HUES6 (cell line): Measurements from ENCODE around the gene PCSK6.
"Not testable (repeated sequence)": the region's sequence is repeated elsewhere in the genome, so short reads cannot be mapped to it uniquely, and the experiment has no call there.

Experiments
- H3K27ac ChIP-seq: 2 replicates; pipeline ENCODE4 v1.7.0; 2013; ENCODE audit warnings: low read depth, mild to moderate bottlenecking, low read length, inconsistent platforms
- H3K27me3 ChIP-seq: 2 replicates; pipeline ENCODE4 v1.6.1; 2013; ENCODE audit warnings: low read length; ENCODE audit not compliant: control insufficient read depth, insufficient read depth
- H3K36me3 ChIP-seq: 2 replicates; pipeline ENCODE4 v1.6.1; 2013; ENCODE audit warnings: low read length; ENCODE audit not compliant: control insufficient read depth, insufficient read depth
- H3K4me1 ChIP-seq: 2 replicates; pipeline ENCODE4 v1.6.1; 2013; ENCODE audit warnings: low read length; ENCODE audit not compliant: control insufficient read depth, insufficient read depth
- H3K4me3 ChIP-seq: 2 replicates; pipeline ENCODE4 v1.5.1; 2013; ENCODE audit warnings: low read depth, low read length
- H3K9ac ChIP-seq: one replicate; pipeline ENCODE4 v1.6.1; 2013; ENCODE audit warnings: mild to moderate bottlenecking, low read length
- H3K9me3 ChIP-seq: 2 replicates; pipeline ENCODE4 v1.6.1; 2013; ENCODE audit warnings: low read depth, low read length; ENCODE audit not compliant: control insufficient read depth, insufficient read depth

Gene PCSK6

GRCh38 chr15:101356512-101357172, 132.9 kb downstream of the PCSK6 start:
- H3K9ac ChIP-seq, H3K4me1 ChIP-seq, H3K27ac ChIP-seq, H3K4me3 ChIP-seq, H3K9me3 ChIP-seq, H3K27me3 ChIP-seq, H3K36me3 ChIP-seq: not testable (repeated sequence)

GRCh38 chr15:101355678-101356464, 133.6 kb downstream of the PCSK6 start:
- H3K36me3 ChIP-seq, result no peaks in the 10 kb centered on the region
- no peak overlapping the region for H3K4me3 ChIP-seq
- no peak overlapping the region for H3K9ac ChIP-seq
- H3K9me3 ChIP-seq, result peaks cover 8% of the 10 kb centered on the region
- H3K27me3 ChIP-seq, result no peaks in the 10 kb centered on the region
- no peak overlapping the region for H3K27ac ChIP-seq
- H3K4me1 ChIP-seq, result no peaks in the 10 kb centered on the region; the same call in 1 of the 2 replicates

- Histone ChIP-seq H3K9ac (no peak overlapping the region), H3K36me3 (no peaks in the 10 kb centered on the region), H3K4me3 (no peak overlapping the region)
Observed at GRCh38 chr15:101354891-101355623, 134.4 kb downstream of the PCSK6 start.

GRCh38 chr15:101353240-101353639, 136.3 kb downstream of the PCSK6 start:
- H3K27me3 ChIP-seq, result no peaks in the 10 kb centered on the region
- peaks cover 14% of the 10 kb centered on the region for H3K4me1 ChIP-seq
- H3K27ac ChIP-seq, result no peak overlapping the region
- H3K9ac ChIP-seq, result no peak overlapping the region
- H3K36me3 ChIP-seq, result no peaks in the 10 kb centered on the region
- H3K4me3 ChIP-seq, result no peak overlapping the region
- H3K9me3 ChIP-seq, result peaks cover 8% of the 10 kb centered on the region

More at GRCh38 chr15:101354891-101355623, 134.4 kb downstream of the PCSK6 start:
- Histone ChIP-seq H3K9me3 (peaks cover 8% of the 10 kb centered on the region), H3K27me3 (no peaks in the 10 kb centered on the region), H3K27ac (no peak overlapping the region), H3K4me1 (no peaks in the 10 kb centered on the region; the same call in 1 of the 2 replicates)

- H3K9ac ChIP-seq, result no peak overlapping the region
- no peaks in the 10 kb centered on the region for H3K36me3 ChIP-seq
- peaks cover 8% of the 10 kb centered on the region for H3K9me3 ChIP-seq
- H3K27ac ChIP-seq, result no peak overlapping the region
- no peaks in the 10 kb centered on the region for H3K27me3 ChIP-seq
- peaks cover 21% of the 10 kb centered on the region for H3K4me1 ChIP-seq
- H3K4me3 ChIP-seq, result no peak overlapping the region
Observed at GRCh38 chr15:101351736-101352135, 137.8 kb downstream of the PCSK6 start.

GRCh38 chr15:101349047-101349951, 140.2 kb downstream of the PCSK6 start:
- no peak overlapping the region for H3K9ac ChIP-seq
- H3K4me3 ChIP-seq, result no peak overlapping the region
- peaks cover 8% of the 10 kb centered on the region for H3K9me3 ChIP-seq
- no peak overlapping the region for H3K27ac ChIP-seq
- peaks cover 21% of the 10 kb centered on the region for H3K4me1 ChIP-seq
- no peaks in the 10 kb centered on the region for H3K36me3 ChIP-seq
- H3K27me3 ChIP-seq, result no peaks in the 10 kb centered on the region

GRCh38 chr15:101348643-101349042, 140.9 kb downstream of the PCSK6 start:
- Histone ChIP-seq H3K9me3 (peaks cover 8% of the 10 kb centered on the region), H3K36me3 (no peaks in the 10 kb centered on the region), H3K4me1 (peaks cover 21% of the 10 kb centered on the region), H3K27me3 (no peaks in the 10 kb centered on the region), H3K4me3 (no peak overlapping the region), H3K27ac (no peak overlapping the region), H3K9ac (no peak overlapping the region)

GRCh38 chr15:101348015-101348414, 141.5 kb downstream of the PCSK6 start:
- Histone ChIP-seq H3K9ac (no peak overlapping the region), H3K27ac (no peak overlapping the region), H3K27me3 (no peaks in the 10 kb centered on the region), H3K36me3 (no peaks in the 10 kb centered on the region), H3K4me3 (no peak overlapping the region), H3K9me3 (peaks cover 5% of the 10 kb centered on the region), H3K4me1 (peaks cover 21% of the 10 kb centered on the region)

GRCh38 chr15:101347454-101347853, 142.1 kb downstream of the PCSK6 start:
- peaks cover 21% of the 10 kb centered on the region for H3K4me1 ChIP-seq
- H3K9me3 ChIP-seq, result no peaks in the 10 kb centered on the region
- no peaks in the 10 kb centered on the region for H3K36me3 ChIP-seq
- H3K27me3 ChIP-seq, result no peaks in the 10 kb centered on the region
- H3K4me3 ChIP-seq, result no peak overlapping the region
- no peak overlapping the region for H3K9ac ChIP-seq
- no peak overlapping the region for H3K27ac ChIP-seq

- no peak overlapping the region for H3K27ac ChIP-seq
- no peak overlapping the region for H3K4me3 ChIP-seq
- no peaks in the 10 kb centered on the region for H3K27me3 ChIP-seq
- H3K9me3 ChIP-seq, result no peaks in the 10 kb centered on the region
- H3K4me1 ChIP-seq, result peaks cover 21% of the 10 kb centered on the region
- no peaks in the 10 kb centered on the region for H3K36me3 ChIP-seq
- no peak overlapping the region for H3K9ac ChIP-seq
Observed at GRCh38 chr15:101346928-101347327, 142.6 kb downstream of the PCSK6 start.
